HG03139 (cell line): Measurements from ENCODE around the gene GRM4.

Experiments
- ATAC-seq: cut with Tn5 transposase; IDR thresholded peaks from one replicate; pipeline ENCODE4 v1.9.1; 2021; ENCODE audit not compliant: unreplicated experiment

GRM4 gene

GRCh38 chr6:34143196-34143883, 2.5 kb downstream of the GRM4 start:
- no peak for ATAC-seq

GRCh38 chr6:34142061-34142998, 3.6 kb downstream of the GRM4 start:
- no peak for ATAC-seq

GRCh38 chr6:34140075-34140474, 5.8 kb downstream of the GRM4 start:
- no peak for ATAC-seq

GRCh38 chr6:34138914-34139510, 6.9 kb downstream of the GRM4 start:
- no peak for ATAC-seq

GRCh38 chr6:34138191-34138590, 7.7 kb downstream of the GRM4 start:
- ATAC-seq: no peak

- no peak for ATAC-seq
These were observed 10.3 kb downstream of the GRM4 start for GRCh38 chr6:34135541-34135940.

- ATAC-seq: no peak
These were observed 13.3 kb downstream of the GRM4 start for GRCh38 chr6:34132486-34133185.

GRCh38 chr6:34131326-34132290, 14.3 kb downstream of the GRM4 start:
- ATAC-seq: no peak

- ATAC-seq: no peak
These were observed 15.0 kb downstream of the GRM4 start for GRCh38 chr6:34130862-34131261.

GRCh38 chr6:34129753-34130152, 16.1 kb downstream of the GRM4 start:
- no peak for ATAC-seq

- ATAC-seq: no peak
These were observed 17.8 kb downstream of the GRM4 start for GRCh38 chr6:34128045-34128444.

GRCh38 chr6:34126419-34126818, 19.5 kb downstream of the GRM4 start:
- no peak for ATAC-seq

GRCh38 chr6:34125939-34126338, 19.9 kb downstream of the GRM4 start:
- no peak for ATAC-seq

- no peak for ATAC-seq
These were observed 24.8 kb downstream of the GRM4 start for GRCh38 chr6:34120953-34121675.

- ATAC-seq: no peak
These were observed 30.0 kb downstream of the GRM4 start for GRCh38 chr6:34115915-34116314.

- ATAC-seq: no peak
These were observed 30.5 kb downstream of the GRM4 start for GRCh38 chr6:34115403-34115795.

- no peak for ATAC-seq
These were observed 31.0 kb downstream of the GRM4 start for GRCh38 chr6:34114695-34115402.

GRCh38 chr6:34113532-34113931, 32.4 kb downstream of the GRM4 start:
- ATAC-seq: no peak

- no peak for ATAC-seq
These were observed 33.8 kb downstream of the GRM4 start for GRCh38 chr6:34112126-34112525.
